Hematopoietic multipotent progenitor cell treated with erythropoietin and hydrocortisone succinate and interleukin-3 and kit ligand, for 15 days (in vitro differentiated cells): Measurements from ENCODE around the gene PI4KA.
"Not testable (repeated sequence)": the region's sequence is repeated elsewhere in the genome, so short reads cannot be mapped to it uniquely, and the experiment has no call there.

Experiments
- DNase-seq: peaks from one replicate; pipeline ENCODE4 v3.0.0-alpha.2; 2015; ENCODE audit warnings: low spot score

The PI4KA gene

DNA sequence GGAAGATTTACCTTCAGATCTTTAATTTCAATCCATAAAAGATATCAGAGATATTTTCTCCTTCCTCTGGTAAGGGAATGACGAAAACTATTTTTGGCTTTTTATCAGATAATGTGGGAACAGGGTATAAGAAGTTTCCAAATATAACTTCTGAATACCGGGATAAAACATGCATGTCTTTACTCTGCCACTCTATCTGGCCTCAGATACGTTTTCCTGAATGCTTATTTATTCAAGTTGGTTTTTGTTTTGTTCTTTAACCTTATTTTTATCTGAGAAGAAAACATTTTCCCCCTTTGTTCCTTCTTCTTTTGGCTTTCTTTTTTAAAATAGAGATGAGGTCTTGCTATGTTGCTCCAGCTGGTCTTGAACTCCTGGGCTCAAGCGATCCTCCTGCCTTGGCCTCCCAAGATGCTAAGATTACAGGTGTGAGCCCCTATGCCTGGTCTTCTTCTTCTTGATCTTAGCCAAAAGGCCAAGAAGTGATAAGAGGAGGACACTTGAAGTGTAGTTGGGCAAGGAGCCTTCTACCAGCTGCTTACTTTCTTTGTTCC, 83.2 kb downstream of the PI4KA start:
- DNase-seq: no peak

DNA sequence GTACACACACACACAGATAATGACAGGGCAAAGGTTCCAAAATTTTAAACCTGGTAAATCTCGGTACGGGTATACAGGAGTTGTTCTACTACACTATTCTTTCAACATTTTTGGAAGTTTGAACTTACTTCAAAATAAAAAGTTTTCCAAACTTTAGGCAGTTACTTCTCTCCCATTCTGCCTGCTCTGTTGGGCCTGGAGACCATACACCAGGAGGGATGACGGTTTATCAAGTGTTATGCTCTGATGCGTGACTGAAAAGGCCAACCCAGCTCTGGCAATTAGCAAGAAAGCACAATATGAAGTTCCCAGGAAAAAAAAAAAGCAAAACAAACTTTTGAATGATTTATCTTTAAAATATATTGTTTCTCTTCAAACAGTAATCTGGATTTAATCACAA, 83.7 kb downstream of the PI4KA start:
- DNase-seq: no peak

DNA sequence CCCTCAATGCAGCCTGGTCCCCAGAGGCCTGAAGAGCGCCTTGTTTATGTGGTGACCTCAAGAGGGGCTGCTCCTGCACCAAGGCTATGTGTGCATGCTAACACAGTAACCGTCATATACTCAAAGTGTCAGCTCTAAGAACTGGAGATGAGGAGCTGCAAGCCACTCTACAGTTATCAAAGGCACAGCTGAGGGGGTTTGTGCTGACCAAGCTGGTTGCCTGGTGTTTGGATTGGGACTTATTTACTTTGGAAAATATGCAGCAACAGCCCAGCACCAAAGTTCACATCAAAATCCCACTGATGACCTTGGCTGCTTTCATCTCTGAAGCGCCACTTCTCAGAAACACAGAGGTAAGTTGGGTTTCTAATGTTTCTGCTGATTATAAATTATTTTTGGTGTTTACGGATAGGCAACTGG, 84.8 kb downstream of the PI4KA start, which contains the start of gene SERPIND1:
SERPIND1 (plus strand) TSS at position 321 of the 420 bp plus-strand sequence. CDS start 5,200 bp downstream, outside the sequence.
- no peak for DNase-seq

DNA sequence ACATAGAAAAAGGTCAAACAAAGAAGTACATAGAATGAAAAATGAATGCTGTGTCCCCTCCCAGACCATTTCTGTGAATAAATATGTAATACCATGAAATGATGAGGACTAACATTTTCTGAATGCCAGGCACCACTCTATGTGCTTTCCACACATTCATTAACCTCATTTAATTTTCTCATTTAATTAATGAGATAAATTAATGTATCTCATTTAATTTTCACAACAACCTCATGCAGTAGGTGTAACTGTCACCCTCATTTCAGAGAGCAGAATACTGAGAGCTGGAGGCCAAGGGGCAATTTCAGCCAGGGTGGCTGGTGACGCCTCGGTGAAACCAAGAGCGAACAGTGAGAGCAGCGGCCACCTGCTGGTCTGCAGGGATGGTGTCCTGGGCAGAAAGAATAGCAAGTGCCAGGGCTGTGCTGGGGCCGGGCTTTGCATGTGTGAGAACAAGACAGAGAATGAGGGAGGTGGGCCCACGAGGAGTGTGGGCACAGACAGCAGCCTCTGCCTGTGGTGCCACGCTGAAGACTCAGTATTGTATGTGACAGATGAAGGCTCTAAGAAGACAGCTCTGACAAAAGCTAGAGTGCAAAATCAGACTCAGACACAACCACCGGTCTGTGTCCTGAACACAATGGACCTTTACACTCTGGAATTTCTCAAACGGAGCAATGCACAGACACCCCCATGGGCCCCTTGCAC, 86.5 kb downstream of the PI4KA start:
- DNase-seq: no peak

DNA sequence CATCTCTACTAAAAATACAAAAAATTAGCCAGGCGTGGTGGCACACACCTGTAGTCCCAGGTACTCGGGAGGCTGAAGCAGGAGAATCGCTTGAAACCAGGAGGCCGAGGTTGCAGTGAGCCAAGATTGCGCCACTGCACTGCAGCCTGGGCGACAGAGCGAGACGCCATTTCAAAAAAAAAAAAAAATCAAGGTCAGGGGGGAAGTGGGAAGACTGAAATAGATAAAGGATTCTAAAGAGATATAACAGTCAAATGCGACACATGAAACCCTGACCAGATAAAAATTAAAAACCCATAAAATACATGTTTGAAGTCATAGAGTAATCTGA, 89.2 kb downstream of the PI4KA start:
- not testable (repeated sequence) for DNase-seq

DNA sequence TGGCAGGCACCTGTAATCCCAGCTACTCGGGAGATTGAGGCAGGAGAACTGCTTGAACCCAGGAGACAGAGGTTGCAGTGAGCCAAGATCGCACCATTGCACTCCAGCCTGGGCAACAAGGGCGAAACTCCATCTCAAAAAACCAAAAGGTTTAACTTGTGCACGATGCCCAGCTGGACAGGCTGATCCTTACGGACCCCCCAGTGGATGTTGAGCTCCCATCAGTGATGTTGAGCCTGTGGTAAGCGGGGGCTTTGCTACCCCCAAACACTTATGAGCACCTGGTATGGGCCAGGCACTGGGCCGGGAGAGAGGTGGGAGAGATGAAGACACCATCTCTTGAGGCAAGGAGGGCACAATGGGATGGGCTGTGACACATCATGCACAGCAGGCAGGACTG, 92.1 kb downstream of the PI4KA start:
- DNase-seq: no peak

DNA sequence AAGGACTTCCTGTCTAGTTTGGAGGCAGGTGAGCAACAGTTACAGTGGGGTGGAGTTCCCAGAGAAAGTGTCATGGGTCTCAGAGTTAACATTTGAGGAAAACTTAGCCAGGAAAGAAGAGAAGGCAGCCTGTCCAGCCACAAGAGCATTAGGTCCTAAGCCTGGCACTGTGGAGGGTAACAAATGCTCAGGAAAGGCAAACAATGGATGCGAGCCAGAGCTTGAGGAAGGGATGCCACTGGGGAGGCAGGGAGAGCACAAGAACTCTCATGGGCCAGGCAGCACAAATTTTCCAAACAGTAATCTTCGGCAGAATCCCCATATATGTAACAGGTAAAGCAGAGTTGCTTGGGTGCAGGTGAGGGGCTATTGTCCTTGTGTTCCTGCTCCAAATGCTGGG, 92.7 kb downstream of the PI4KA start:
- DNase-seq: no peak

DNA sequence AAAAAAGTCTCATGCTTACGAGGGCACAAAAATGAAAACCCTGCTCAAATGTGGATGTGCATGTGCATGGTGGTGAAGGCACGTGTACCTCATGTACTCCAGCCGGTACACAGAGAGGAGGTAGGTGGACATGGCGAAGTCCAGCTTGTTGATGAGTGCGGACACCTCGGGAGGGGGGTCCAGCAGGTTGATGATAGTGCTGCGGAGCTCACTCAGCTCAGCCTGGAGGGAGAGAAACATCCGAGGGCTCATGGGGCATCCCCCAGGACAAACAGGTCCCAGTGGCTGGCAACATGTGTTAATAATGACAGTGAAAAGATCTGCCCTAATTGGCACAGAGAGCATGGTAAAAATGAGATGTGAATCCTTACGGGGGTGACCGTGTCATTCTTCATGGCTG, 93.9 kb downstream of the PI4KA start:
- no peak for DNase-seq

DNA sequence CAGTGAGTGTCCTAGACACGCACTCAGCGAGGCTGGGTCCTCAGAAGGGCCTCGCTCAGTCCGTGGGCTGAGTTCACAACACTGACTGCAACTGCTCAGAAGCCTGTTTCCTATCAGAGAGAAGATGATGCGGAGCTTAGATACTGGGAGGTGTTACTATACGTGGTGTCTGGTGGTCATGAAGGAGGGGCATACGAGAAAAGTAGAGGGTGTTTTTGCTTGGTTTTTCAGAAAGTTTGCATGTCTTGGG, 94.2 kb downstream of the PI4KA start:
- no peak for DNase-seq

DNA sequence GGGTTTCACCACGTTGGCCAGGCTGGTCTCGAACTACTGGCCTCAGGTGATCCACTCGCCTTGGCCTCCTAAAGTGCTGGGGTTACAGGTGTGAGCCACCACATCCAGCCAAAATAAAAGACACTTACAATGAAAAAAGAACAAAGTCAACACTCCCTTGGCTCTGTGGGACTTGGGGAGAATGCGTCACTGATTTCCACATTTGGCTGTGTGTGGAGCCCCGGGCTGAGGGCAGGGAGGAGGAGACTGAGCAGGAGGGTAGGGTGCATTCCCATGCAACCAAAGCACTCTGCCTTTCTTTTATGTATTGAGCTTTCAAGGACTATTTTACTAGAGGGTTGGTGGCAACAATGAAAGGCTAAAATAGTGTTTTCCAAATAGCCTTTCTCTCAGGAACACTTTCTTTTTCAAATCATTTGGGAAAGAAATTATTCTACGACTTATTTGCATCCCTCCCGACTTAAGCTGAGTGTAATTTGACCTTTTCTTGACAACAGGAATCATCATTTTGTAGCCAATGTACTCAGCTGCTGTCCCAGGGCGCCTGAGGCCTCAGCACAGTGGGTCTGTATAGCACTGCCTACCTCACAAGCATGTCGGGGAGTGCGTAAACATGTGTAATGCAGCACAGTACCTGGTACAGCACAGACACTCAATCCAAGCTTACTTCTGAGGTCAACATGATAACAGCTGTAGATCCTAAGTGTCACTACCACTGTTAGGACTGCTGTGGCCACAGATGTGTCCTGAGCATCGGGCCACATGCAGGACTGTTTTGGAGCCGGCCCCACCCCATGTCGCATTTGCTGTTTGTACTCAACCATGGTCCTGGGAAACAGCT, 94.8 kb downstream of the PI4KA start:
- no peak for DNase-seq

DNA sequence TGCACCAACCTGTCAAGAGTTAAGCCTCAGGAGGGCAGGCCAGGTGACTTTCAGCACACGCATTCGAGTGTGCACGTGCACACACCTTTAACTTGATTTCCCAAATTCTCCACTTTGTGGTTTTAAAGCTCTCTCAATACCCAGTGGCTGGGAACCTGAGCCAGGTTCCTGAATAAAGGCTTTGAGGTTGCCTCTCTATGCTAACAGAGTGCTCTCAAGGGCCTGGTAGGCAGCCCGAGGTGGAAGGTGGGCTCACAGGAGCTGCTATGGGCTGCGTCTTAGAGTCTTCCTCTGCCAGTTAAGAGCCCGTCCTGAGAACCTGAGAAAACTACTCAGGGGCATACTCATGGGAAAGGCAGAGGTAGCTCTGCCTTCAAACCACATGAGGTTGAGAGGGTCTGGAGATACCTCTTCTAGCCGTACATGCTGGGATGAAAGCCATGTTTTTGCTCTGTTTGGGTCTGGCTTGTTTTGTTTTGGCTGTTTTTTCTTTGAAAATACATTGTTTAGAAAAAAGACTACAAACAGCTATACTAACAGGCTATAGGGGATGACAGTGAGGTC, 96.3 kb downstream of the PI4KA start:
- DNase-seq: no peak

DNA sequence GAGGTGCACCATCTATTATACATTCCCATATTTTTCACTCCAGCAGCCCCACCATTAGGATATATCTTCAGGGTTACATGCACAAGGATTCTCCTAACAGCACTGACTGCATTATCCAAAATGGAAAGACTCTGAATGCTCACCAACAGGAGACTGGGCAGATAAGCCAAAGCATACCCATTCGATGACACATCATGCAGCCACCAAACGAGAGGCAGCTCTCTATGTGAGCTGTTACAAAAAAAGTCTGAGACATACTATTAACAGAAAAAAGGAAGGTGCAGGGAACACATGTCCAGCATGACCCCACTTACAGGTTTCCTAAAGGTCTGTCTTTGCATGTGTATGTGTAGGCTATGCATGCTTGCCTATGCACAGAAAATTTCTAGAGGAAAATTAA, 97.1 kb downstream of the PI4KA start:
- DNase-seq: no peak

DNA sequence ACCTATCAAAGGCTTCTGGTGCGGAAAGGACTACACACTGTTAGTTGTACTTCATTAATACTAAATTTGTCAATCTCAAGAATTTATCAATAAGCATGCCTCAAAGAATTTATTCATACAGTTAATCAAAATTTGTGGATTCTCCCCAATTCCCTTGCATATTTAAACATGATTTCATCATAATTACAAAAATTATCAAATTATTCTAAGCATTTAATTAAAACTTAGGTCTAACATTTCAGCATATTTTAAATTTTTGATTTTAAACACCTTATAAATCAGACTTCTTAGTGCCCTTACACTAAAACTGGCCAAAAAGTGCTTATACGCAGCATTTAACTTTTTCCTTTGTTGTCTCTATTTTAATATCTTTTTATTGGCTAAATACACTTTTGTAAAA, 98.5 kb downstream of the PI4KA start:
- no peak for DNase-seq

DNA sequence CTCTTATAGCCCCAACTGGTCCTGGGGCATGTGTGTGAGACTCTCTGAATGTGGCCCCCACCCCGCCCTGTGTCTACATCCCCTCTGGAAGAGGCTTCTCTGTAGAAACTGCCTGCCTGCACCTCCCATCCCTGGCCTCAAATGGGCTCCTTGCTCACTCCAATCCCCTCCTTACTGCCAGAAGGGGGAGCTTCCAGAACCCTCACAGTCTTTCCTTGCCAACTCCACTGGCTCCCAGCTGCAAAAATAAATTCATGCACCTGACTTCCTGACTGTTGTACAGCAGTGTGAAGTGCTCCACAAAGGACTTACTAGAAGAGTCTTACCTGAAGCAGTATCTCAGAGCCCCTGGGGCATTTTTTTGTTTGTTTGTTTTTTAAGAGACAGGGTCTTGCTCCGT, 99.9 kb downstream of the PI4KA start:
- no peak for DNase-seq

DNA sequence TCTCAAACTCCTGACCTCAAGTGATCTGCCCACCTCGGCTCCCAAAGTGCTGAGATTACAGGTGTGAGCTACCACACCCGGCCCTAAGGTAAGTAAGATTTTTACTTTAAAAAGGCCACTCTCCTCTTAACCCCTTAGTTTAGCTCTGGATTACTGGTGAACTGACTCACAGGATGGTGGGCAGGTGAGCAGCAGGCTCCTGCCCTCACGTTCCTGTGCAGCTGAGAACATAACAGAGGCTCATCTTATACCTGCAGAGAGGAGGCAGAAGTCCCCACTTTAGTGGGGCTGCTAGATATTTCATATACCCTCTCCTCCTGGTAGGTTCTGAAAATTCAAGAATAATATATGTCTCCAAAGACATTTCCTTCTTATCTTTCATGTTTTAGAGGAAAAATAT, 101.8 kb downstream of the PI4KA start:
- no peak for DNase-seq

DNA sequence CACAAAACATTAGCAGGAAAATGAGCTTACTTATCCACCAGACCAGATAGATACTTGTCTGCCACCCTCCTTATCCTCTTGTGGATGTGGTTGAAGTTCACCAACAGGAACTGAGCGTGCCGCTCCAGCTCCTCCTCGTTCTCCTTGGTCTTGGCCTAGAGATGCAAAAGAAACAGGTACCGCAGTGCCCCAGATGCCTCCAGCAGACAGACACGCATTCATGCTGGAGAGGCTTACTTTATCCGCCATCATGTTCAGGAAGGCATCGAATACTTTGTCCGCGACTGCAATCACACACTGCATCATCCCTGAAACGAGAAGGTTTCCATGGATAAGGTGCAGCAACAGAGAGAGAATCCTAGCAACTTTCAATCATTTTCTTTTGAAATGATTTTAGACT, 105.7 kb downstream of the PI4KA start:
- DNase-seq: no peak

DNA sequence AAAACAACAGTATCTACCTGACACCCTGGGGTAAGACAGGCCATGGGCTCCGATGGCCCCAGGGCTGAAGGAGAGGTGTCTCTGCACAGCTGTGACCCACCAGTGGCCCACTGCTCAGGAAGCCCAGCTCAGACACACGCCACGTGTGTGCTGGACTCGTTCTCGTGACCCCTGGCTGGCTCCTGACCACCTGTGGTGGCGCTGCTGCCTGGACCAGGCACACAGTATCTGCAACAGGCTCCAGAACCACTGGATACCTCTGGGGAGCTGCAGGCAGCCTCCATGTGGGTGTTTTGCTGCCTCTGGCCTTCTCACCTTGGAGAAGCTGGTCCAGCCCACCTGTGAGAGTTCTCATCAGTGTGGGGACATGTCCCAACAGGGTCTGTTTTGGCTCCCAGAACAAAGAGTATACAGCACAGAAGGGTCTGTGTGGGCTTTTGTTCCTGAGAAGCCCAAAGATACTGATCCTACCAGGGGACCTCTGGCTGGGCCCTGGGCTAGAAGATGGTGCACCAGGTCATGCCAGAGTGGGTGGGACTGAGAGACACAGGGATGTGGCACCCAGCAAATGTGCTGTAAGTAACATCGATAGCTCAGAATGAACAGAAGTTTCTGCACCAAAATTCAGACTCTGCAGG, 106.4 kb downstream of the PI4KA start:
- DNase-seq: no peak

DNA sequence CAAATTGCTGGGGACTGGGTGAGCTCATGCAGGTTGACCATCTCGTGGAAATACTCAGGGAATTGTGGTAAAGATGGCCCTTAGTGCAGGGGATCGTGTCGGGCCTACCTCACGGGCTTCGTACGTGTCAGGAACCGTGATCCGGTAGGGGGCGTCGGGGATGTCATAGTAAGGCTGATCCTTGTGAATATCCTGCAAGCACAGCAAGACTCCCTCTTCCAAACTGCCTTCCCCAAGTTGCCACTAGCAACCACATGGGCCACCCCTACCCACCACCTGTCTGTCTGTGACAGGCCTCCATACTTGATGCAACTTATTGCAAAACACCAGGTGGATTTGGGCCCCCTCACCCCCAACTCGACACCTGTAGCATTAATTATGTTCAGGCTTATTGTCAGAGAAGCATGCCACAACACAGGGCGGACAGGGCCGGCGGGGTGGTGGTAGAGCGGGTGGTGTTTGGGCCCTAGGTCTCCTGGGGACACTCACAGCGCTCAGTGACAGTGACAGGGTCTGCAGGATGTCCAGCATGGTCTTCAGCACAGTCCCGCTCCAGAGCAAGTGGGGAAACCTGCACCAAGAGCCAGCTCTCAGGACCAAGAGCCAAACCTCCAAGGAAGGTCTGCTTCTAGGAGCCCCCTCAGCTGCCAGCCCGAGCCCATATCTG, 107.3 kb downstream of the PI4KA start:
- DNase-seq: no peak

DNA sequence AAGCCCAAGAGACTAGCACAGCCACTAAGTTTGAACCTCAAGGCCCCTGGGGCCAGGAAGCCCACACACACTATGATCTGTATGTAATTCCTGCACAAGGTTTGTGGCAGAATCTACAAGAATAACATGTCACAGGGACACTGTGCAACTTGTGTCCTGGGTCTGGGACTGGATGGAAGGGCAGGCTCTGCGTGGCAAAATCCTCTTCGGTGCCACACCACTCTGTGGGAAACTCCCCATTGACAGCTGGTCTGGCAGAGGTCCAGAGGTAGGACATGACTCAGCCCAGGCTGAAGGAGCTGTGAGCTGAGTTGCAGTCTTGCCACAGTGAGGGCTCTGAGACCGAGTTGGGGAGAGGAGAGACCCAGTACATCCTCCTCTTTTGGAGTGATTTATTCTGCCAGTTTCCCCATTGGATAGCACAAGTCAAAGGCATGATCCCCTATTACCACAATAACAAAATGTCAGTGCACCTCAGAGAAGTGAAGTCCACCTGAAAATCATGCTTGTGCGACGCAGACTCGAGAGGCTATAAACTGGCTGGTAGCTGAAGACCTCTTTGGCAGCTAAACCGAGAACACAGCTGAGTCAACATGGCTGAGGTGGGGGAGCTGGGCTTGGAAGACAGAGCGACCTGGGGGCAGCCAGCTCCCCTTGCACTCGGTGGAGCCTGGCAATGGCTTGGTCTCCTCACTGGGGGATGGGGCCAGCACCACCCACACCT, 108.0 kb downstream of the PI4KA start:
- DNase-seq: peak; percentile 73

DNA sequence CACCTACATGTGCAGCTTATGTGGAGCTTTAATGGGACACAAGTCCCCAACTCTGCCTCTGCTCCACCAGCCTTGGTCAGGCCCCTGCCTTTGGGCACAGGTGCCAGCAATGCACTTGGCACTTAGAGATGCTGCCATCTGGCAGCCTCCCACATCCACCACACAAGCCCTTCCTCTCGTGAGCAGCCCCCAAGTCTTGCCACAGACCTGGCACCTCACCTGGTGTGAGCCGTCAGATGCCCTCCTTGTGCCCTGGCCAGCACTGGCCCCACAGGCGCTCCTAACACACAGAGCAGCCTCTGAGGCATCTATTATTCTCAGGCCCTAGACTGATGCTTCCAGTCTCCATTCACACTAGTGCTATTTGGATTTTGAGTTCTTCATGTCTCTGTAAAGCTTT, 109.2 kb downstream of the PI4KA start:
- DNase-seq: no peak

DNA sequence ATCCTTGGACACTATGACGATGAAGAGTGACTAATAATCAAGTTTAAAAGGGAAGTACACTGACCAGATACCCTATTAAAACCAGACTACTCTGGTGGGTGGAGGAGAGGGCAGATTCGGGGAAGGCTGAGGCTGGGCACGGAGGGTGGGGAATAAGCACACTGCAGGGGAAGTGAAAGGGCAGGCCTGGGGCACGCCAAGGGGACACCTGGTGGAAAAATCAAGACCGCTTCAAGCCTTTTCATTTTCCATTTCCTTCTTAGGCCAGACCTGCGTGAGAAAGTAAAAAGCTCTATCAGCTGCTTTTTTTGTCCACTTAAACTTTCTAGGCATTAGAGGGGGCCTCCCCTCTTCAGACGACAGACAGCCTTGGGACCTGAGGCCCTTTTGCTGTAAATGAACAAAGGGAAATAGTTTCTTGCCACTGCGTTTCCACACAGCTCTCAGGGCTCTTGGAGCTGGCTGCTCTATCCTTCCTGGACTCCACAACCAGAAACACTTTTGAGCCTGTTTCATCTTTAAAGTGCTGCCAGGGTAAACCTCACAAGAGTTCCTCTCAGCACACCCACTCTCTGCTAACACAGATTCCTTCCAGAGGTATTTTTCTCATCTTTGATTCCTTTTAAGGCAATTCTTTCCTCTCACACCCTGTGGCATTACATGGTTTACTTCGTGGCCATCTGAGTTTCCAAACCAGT, 109.7 kb downstream of the PI4KA start:
- DNase-seq: no peak
